ENCODE results near the gene SEL1L3. TPM values are rescaled to one million over a fixed set of nuclear protein-coding genes. Genes with fewer than 3 reads are reported as not detected.

Gene SEL1L3
- total RNA-seq, 1 donor, result 83.6 TPM

GRCh38 chr4:25797136-25797535, 65.7 kb downstream of the SEL1L3 start:
- Histone ChIP-seq H3K79me2 (ENCODE audit: insufficient read depth, low read length) (no peaks in the 10 kb centered on the region), H3K9me3 (ENCODE audit: low read depth, low read length) (no peaks in the 10 kb centered on the region), H3K4me1 (ENCODE audit: insufficient read depth, low read length) (peaks cover 21% of the 10 kb centered on the region), H2AFZ (ENCODE audit: low read length) (no peak overlapping the region), H3K27ac (ENCODE audit: low read depth, low read length) (peak overlapping the region; percentile 77), H3K4me2 (ENCODE audit: insufficient read depth, low read length) (no peak overlapping the region), H4K20me1 (ENCODE audit: insufficient read depth, low read length) (no peaks in the 10 kb centered on the region), H3K36me3 (ENCODE audit: insufficient read depth, low read length) (peaks cover 17% of the 10 kb centered on the region), H3K27me3 (ENCODE audit: insufficient read depth, low read length) (no peaks in the 10 kb centered on the region), H3K4me3 (ENCODE audit: insufficient read depth, low read length) (no peak overlapping the region)
- DNase-seq (ENCODE audit: insufficient read length, low spot score, missing footprints), result no peak
- no peak for TF ChIP-seq CTCF (IDR thresholded peaks at IDR 0.05; ENCODE audit: extremely low read depth, low read depth, low read length)

- H3K4me3 ChIP-seq (ENCODE audit: insufficient read depth, low read length), result peak overlapping the region; percentile 13
- H2AFZ ChIP-seq (ENCODE audit: low read length), result peak overlapping the region; percentile 71
- no peak for TF ChIP-seq CTCF (IDR thresholded peaks at IDR 0.05; ENCODE audit: extremely low read depth, low read depth, low read length)
- H3K27ac ChIP-seq (ENCODE audit: low read depth, low read length), result peak overlapping the region; percentile 77
- no peaks in the 10 kb centered on the region for H3K9me3 ChIP-seq (ENCODE audit: low read depth, low read length)
- H3K79me2 ChIP-seq (ENCODE audit: insufficient read depth, low read length), result no peaks in the 10 kb centered on the region
- H3K4me1 ChIP-seq (ENCODE audit: insufficient read depth, low read length), result peaks cover 16% of the 10 kb centered on the region
- peak overlapping the region; percentile 62 for H3K4me2 ChIP-seq (ENCODE audit: insufficient read depth, low read length)
- peaks cover 13% of the 10 kb centered on the region for H3K36me3 ChIP-seq (ENCODE audit: insufficient read depth, low read length)
- H3K27me3 ChIP-seq (ENCODE audit: insufficient read depth, low read length), result no peaks in the 10 kb centered on the region
- DNase-seq (ENCODE audit: insufficient read length, low spot score, missing footprints), result peak; percentile 85
- H4K20me1 ChIP-seq (ENCODE audit: insufficient read depth, low read length), result no peaks in the 10 kb centered on the region
Observed at GRCh38 chr4:25795566-25796454, 67.0 kb downstream of the SEL1L3 start.

- H4K20me1 ChIP-seq (ENCODE audit: insufficient read depth, low read length), result no peaks in the 10 kb centered on the region
- TF ChIP-seq CTCF (IDR thresholded peaks at IDR 0.05; ENCODE audit: extremely low read depth, low read depth, low read length), result no peak
- H3K4me2 ChIP-seq (ENCODE audit: insufficient read depth, low read length), result peak overlapping the region; percentile 62
- no peaks in the 10 kb centered on the region for H3K79me2 ChIP-seq (ENCODE audit: insufficient read depth, low read length)
- DNase-seq (ENCODE audit: insufficient read length, low spot score, missing footprints), result no peak
- H3K36me3 ChIP-seq (ENCODE audit: insufficient read depth, low read length), result peaks cover 15% of the 10 kb centered on the region
- peak overlapping the region; percentile 77 for H3K27ac ChIP-seq (ENCODE audit: low read depth, low read length)
- H3K27me3 ChIP-seq (ENCODE audit: insufficient read depth, low read length), result no peaks in the 10 kb centered on the region
- no peak overlapping the region for H2AFZ ChIP-seq (ENCODE audit: low read length)
- H3K4me1 ChIP-seq (ENCODE audit: insufficient read depth, low read length), result peaks cover 15% of the 10 kb centered on the region
- no peaks in the 10 kb centered on the region for H3K9me3 ChIP-seq (ENCODE audit: low read depth, low read length)
- no peak overlapping the region for H3K4me3 ChIP-seq (ENCODE audit: insufficient read depth, low read length)
Observed at GRCh38 chr4:25795091-25795490, 67.7 kb downstream of the SEL1L3 start.

- no peak for TF ChIP-seq CTCF (IDR thresholded peaks at IDR 0.05; ENCODE audit: extremely low read depth, low read depth, low read length)
- Histone ChIP-seq H3K27ac (ENCODE audit: low read depth, low read length) (no peak overlapping the region), H2AFZ (ENCODE audit: low read length) (no peak overlapping the region), H3K79me2 (ENCODE audit: insufficient read depth, low read length) (no peaks in the 10 kb centered on the region), H3K4me1 (ENCODE audit: insufficient read depth, low read length) (peaks cover 15% of the 10 kb centered on the region), H3K9me3 (ENCODE audit: low read depth, low read length) (no peaks in the 10 kb centered on the region), H3K4me2 (ENCODE audit: insufficient read depth, low read length) (no peak overlapping the region), H4K20me1 (ENCODE audit: insufficient read depth, low read length) (no peaks in the 10 kb centered on the region), H3K27me3 (ENCODE audit: insufficient read depth, low read length) (no peaks in the 10 kb centered on the region), H3K36me3 (ENCODE audit: insufficient read depth, low read length) (peaks cover 26% of the 10 kb centered on the region), H3K4me3 (ENCODE audit: insufficient read depth, low read length) (no peak overlapping the region)
- DNase-seq (ENCODE audit: insufficient read length, low spot score, missing footprints), result no peak
Observed at GRCh38 chr4:25792876-25793275, 69.9 kb downstream of the SEL1L3 start.

Data from osteoblast (primary cell).